GM18519 (cell line): ENCODE results near the gene HERPUD1.
"Not testable (repeated sequence)": the region's sequence is repeated elsewhere in the genome, so short reads cannot be mapped to it uniquely, and the experiment has no call there.

ENCODE experiments used
- ATAC-seq: cut with Tn5 transposase; IDR thresholded peaks from one replicate; pipeline ENCODE4 v1.9.1; 2021; ENCODE audit warnings: mild to moderate bottlenecking, moderate library complexity; ENCODE audit not compliant: unreplicated experiment, low FRiP score

The HERPUD1 gene

DNA sequence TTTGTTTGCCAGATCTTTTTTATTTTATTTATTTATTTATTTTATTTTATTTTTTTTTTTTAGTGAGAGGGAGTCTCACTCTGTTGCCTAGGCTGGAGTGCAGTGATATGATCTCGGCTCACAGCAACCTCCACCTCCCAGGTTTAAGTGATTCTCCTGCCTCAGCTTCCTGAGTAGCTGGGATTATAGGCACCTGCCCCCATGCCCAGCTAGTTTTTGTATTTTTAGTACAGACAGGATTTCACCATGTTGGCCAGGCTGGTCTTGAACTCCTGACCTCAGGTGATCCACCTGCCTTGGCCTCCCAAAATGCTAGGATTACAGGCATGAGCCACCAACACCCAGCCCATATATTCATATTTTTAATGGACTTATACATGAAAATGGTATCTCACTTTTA, 60.5 kb downstream of the HERPUD1 start:
- ATAC-seq = not testable (repeated sequence)

DNA sequence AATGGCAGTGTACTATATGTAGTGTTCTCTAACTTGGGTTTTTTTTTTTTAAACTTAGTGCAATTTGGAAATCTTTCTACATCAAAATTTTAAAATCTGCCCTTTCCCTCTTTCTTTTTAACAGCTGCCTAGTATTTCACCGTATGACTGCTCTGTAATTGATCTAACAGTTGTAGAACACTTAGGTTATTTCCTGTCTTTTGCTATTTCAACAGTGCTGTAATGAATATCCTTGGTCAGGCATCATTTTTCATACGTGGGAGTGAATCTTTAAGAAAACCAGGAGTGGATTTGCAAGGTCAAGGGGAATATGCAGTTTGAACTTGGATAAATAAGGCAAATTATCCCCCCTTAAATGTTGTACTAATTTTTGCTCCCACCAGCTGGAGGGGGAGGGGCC, 61.3 kb downstream of the HERPUD1 start:
- no peak for ATAC-seq

DNA sequence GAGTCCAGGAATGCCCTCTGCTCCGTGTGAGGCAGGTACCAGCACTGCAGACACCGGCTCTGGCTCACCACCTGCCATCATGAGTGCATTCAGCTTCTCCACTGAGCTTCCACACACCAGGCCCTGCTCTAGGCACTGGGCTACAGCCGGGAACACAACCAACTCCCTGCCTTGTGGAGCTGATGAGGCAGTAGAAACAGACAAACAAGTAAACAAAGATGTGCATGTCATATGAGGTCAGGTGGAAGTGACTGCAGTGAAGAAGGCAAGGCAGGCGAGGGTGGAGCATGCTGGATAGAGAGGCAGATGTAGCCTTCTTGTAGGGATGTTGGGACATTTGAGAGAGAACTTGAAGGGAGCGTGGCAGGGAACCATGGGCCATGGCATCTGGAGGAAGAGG, 62.4 kb downstream of the HERPUD1 start:
- ATAC-seq = no peak
